GM10847 (cell line): ENCODE data around the gene TXN.

Experiments
- POLR2A ChIP-seq: IDR thresholded peaks from 2 replicates; pipeline ENCODE4 v1.6.1; 2011; ENCODE audit not compliant: insufficient read length; ENCODE audit errors: extremely low read depth

TXN gene

DNA sequence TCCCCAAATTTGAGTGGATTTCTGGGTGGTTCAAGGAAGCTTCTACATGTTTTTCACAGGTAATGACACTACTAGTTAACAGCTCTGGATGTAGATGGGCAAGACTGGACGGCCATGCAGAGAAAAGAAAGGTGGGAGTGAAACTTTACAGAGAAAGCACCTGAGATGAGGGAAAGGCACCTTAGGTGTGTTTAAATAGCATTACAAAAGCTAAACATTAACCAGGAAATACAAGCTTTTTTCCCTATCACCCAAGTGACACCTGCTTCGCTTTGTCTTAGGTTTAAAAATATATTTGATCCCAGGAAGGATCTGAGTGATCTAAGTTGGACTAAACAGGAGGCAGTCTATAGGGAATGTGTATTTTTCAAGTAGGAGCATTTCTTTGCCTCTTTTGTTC lies 56.7 kb downstream of the TXN start:
- no peak for TF ChIP-seq POLR2A

DNA sequence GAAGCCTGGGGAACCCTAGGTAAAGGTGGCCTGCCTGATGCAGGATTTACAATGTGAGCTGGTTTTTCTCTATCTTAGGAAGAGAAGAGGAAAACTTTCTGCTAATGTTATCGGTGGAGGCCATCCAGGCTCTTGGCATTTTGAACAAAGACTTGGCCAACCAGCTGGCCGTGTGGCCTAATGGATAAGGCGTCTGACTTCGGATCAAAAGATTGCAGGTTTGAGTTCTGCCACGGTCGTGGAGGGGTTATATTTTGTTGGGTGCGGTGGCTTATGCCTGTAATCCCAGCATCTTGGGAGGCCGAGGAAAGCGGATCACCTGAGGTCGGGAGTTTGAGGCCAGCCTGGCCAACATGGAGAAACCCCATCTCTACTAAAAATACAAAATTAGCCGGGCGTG lies 58.0 kb downstream of the TXN start:
- no peak for TF ChIP-seq POLR2A

DNA sequence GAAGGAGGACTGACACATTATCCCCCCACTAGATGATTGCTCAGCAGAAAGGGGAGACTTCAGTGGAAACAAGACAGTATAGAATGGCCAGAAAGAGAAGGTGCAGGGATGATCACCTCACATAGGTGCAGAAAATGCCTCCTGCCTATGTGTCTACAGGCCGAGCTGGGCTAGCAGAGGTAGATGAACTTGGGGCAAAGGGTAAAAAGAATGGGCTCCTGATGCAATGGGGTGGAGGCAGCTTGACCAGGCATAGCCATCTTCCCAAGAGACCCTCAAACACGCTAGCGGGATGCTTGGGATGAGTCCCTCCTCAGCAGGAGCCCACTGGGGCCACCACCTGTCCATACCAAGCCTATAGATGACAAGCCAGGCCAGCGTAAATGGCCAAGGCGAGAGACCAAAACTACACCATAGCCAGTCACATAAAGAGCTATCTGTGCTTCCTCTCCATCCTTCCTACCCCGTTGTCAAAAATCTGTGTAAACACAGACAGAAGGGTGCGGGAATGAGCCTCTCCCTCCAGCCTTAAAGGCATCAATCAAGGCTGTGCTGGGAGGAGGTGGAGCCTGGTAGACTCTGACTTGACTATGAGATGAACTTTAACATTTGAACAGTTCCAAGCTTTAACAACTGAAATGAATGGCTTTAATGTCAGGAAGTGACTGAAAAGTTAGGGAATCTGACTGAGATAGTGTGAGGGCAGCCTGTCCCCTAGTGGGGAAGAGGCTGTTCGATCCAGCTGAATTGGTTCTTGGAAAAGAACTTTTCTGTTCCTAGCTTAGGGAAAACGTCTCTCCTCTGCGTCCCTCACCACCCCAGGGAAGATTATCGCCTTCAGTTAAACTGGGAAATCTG lies 58.7 kb downstream of the TXN start:
- TF ChIP-seq POLR2A = no peak
